GM23338 (cell line): Measurements from ENCODE around the gene ERI3. TPM values are rescaled to one million over a fixed set of nuclear protein-coding genes. Genes with fewer than 3 reads are reported as not detected.

Experiments
- ATAC-seq: fragments of 200-7000 bp; cut with Tn5 transposase; 3 replicates; pipeline ENCODE4 v1.9.1; 2020
- DNase-seq: peaks from one replicate; pipeline ENCODE4 v3.0.0-alpha.2; 2015; ENCODE audit warnings: low spot score
- H2AFZ ChIP-seq: fragments of 200-600 bp; sonication (generic); 2 replicates; pipeline ENCODE4 v1.8.0; 2016; ENCODE audit warnings: antibody characterized with exemption, mild to moderate bottlenecking, moderate library complexity
- H3F3A ChIP-seq: fragments of 200-600 bp; sonication (generic); replicated peaks from 2 replicates; pipeline ENCODE4 v1.8.0; 2017; ENCODE audit warnings: antibody characterized with exemption, mixed run types, low read depth
- H3K27ac ChIP-seq: fragments of 200-600 bp; sonication (generic); 2 replicates; pipeline ENCODE4 v1.6.1; 2016; ENCODE audit warnings: low read depth
- H3K27me3 ChIP-seq: fragments of 200-600 bp; sonication (generic); 2 replicates; pipeline ENCODE4 v1.8.0; 2016; ENCODE audit warnings: mild to moderate bottlenecking, mixed run types, moderate library complexity; ENCODE audit not compliant: insufficient read depth
- H3K36me3 ChIP-seq: fragments of 200-600 bp; sonication (generic); 2 replicates; pipeline ENCODE4 v1.8.0; 2016; ENCODE audit warnings: mild to moderate bottlenecking; ENCODE audit not compliant: insufficient read depth
- H3K4me1 ChIP-seq: fragments of 200-600 bp; sonication (generic); 2 replicates; pipeline ENCODE4 v1.8.0; 2016; ENCODE audit warnings: mild to moderate bottlenecking, moderate library complexity; ENCODE audit not compliant: insufficient read depth
- H3K4me2 ChIP-seq: fragments of 200-600 bp; sonication (generic); 2 replicates; pipeline ENCODE4 v1.7.1; 2017; ENCODE audit warnings: mixed run types
- H3K4me3 ChIP-seq: fragments of 200-600 bp; sonication (generic); 2 replicates; pipeline ENCODE4 v1.6.1; 2016; ENCODE audit warnings: mixed run types
- H3K79me2 ChIP-seq: fragments of 200-600 bp; sonication (generic); replicated peaks from 2 replicates; pipeline ENCODE4 v1.8.0; 2017; ENCODE audit warnings: mild to moderate bottlenecking; ENCODE audit not compliant: insufficient read depth
- H3K9me2 ChIP-seq: fragments of 200-600 bp; sonication (generic); 2 replicates; pipeline ENCODE4 v1.8.0; 2017; ENCODE audit not compliant: insufficient read depth
- H4K20me1 ChIP-seq: fragments of 200-600 bp; sonication (generic); replicated peaks from 2 replicates; pipeline ENCODE4 v1.8.0; 2017; ENCODE audit warnings: mild to moderate bottlenecking; ENCODE audit not compliant: insufficient read depth
- H3K27ac Mint-ChIP-seq: 2 replicates; pipeline ENCODE4 v1.8.0; 2020; ENCODE audit warnings: inconsistent platforms, mild to moderate bottlenecking, moderate library complexity, mixed read lengths
- H3K27me3 Mint-ChIP-seq: 3 replicates; pipeline ENCODE4 v1.8.0; 2022; ENCODE audit warnings: low read depth, mild to moderate bottlenecking, moderate library complexity, mixed read lengths, inconsistent platforms; ENCODE audit not compliant: insufficient read depth, poor library complexity
- H3K36me3 Mint-ChIP-seq: 3 replicates; pipeline ENCODE4 v1.8.0; 2021; ENCODE audit warnings: low read depth, mild to moderate bottlenecking, inconsistent platforms, moderate library complexity, mixed read lengths
- H3K4me1 Mint-ChIP-seq: 3 replicates; pipeline ENCODE4 v1.8.0; 2020; ENCODE audit warnings: mild to moderate bottlenecking, inconsistent platforms, mixed read lengths
- H3K4me3 Mint-ChIP-seq: 3 replicates; pipeline ENCODE4 v1.8.0; 2021; ENCODE audit warnings: moderate library complexity, mild to moderate bottlenecking, inconsistent platforms, mixed read lengths
- H3K9me3 Mint-ChIP-seq: 3 replicates; pipeline ENCODE4 v1.8.0; 2020; ENCODE audit warnings: moderate library complexity, mild to moderate bottlenecking, inconsistent platforms, mixed read lengths
- CREB1 ChIP-seq: fragments of 250-450 bp; sonication (Bioruptor Pico); IDR thresholded peaks from 2 replicates; pipeline ENCODE4 v1.5.0; 2020; ENCODE audit warnings: low read depth, mild to moderate bottlenecking, moderate library complexity
- EZH2 ChIP-seq: fragments of 200-600 bp; sonication (generic); IDR thresholded peaks from one replicate; pipeline ENCODE4 v1.8.0; 2017; ENCODE audit warnings: antibody characterized with exemption, mild to moderate bottlenecking, low read depth; ENCODE audit not compliant: unreplicated experiment
- EZH2phosphoT487 ChIP-seq: fragments of 200-600 bp; sonication (generic); IDR thresholded peaks from one replicate; pipeline ENCODE4 v1.8.1; 2018; ENCODE audit warnings: antibody characterized with exemption; ENCODE audit not compliant: unreplicated experiment
- JUNB ChIP-seq: IDR thresholded peaks from one replicate; pipeline ENCODE4 v1.6.1; 2016; ENCODE audit warnings: antibody characterized with exemption; ENCODE audit not compliant: unreplicated experiment
- NANOG ChIP-seq: IDR thresholded peaks from 2 replicates; pipeline ENCODE4 v1.6.1; 2016; ENCODE audit warnings: antibody characterized with exemption, borderline replicate concordance
- POLR2AphosphoS5 ChIP-seq: IDR thresholded peaks from 2 replicates; pipeline ENCODE4 v1.6.1; 2016; ENCODE audit warnings: antibody characterized with exemption, low read depth
- REST ChIP-seq: IDR thresholded peaks from one replicate; pipeline ENCODE4 v1.6.1; 2018; ENCODE audit warnings: antibody characterized with exemption; ENCODE audit not compliant: unreplicated experiment
- STAT1 ChIP-seq: IDR thresholded peaks from one replicate; pipeline ENCODE4 v1.6.1; 2016; ENCODE audit warnings: antibody characterized with exemption; ENCODE audit not compliant: unreplicated experiment
- ZNF114 ChIP-seq: fragments of 250-450 bp; sonication (Bioruptor Pico); IDR thresholded peaks from 2 replicates; pipeline ENCODE4 v1.5.0; 2020; ENCODE audit warnings: mild to moderate bottlenecking, moderate library complexity
- ZNF331 ChIP-seq: fragments of 250-450 bp; sonication (Bioruptor Pico); IDR thresholded peaks from 2 replicates; pipeline ENCODE4 v1.5.0; 2020; ENCODE audit warnings: low read depth, mild to moderate bottlenecking, moderate library complexity
- ZNF462 ChIP-seq: fragments of 250-450 bp; sonication (Bioruptor Pico); IDR thresholded peaks from 2 replicates; pipeline ENCODE4 v1.5.0; 2020; ENCODE audit warnings: mild to moderate bottlenecking, moderate library complexity
- polyA plus RNA-seq: library from polyadenylated mRNA; unstranded; fragments of >200 nt; fragmentation: Nextera tagmentation; extraction: Ambion mirVana; gene quantifications from 2 replicates; pipeline ENCODE4 v1.2.1, GENCODE V29; 2016
- total RNA-seq: library from RNA; depleted of rRNA; stranded (reverse); fragments of >200 nt; shearing (Covaris generic); gene quantifications from 2 replicates; pipeline ENCODE4 v1.2.3, GENCODE V29; 2014
- TF ChIP-seq, protein P1 (sequence below), 2 experiments: fragments of 200-600 bp in 1 of 2; sonication (generic) in 1 of 2; conservative IDR thresholded peaks; 2 replicates each; pipeline versions ENCODE4 v1.5.1 to v1.6.1; 2016 to 2017; ENCODE audit warnings: antibody characterized with exemption in 2 of 2, low read depth in 2 of 2, mild to moderate bottlenecking in 2 of 2, moderate library complexity in 1 of 2
- TF ChIP-seq, protein P2 (sequence below): IDR thresholded peaks from 2 replicates; pipeline ENCODE4 v1.6.1; 2016; ENCODE audit warnings: antibody characterized with exemption

ERI3 gene
- total and polyA plus RNA-seq, 2 experiments from 2014 or later, result 63.0 to 70.1 TPM

GRCh38 chr1:44219301-44219626 is 135.8 kb downstream of the ERI3 start:
- ATAC-seq (no peak), DNase-seq (no peak)
- H3K4me3 ChIP-seq, result no peak overlapping the region
- H3K4me2 ChIP-seq, result no peak overlapping the region
- H3F3A ChIP-seq, result no peaks in the 10 kb centered on the region
- Mint-ChIP-seq H3K9me3 (no peaks in the 10 kb centered on the region; the same call in 2 of the 3 replicates), H3K36me3 (peaks cover 58% of the 10 kb centered on the region), H3K27me3 (peaks cover 19% of the 10 kb centered on the region), H3K27ac (no peak overlapping the region), H3K4me3 (no peak overlapping the region), H3K4me1 (0 out of 3 replicates have a peak, but pooled peaks cover 2% of the 10 kb centered on the region)
- TF ChIP-seq EZH2phosphoT487 (no peak), EZH2 (no peak), ZNF462 (no peak), CREB1 (CRISPR knock-in tag) (no peak), NANOG (no peak), ZNF331 (CRISPR knock-in tag) (no peak), REST (no peak), ZNF114 (CRISPR knock-in tag) (no peak), POLR2AphosphoS5 (no peak), JUNB (no peak), STAT1 (no peak)
- TF ChIP-seq, protein P1, sequence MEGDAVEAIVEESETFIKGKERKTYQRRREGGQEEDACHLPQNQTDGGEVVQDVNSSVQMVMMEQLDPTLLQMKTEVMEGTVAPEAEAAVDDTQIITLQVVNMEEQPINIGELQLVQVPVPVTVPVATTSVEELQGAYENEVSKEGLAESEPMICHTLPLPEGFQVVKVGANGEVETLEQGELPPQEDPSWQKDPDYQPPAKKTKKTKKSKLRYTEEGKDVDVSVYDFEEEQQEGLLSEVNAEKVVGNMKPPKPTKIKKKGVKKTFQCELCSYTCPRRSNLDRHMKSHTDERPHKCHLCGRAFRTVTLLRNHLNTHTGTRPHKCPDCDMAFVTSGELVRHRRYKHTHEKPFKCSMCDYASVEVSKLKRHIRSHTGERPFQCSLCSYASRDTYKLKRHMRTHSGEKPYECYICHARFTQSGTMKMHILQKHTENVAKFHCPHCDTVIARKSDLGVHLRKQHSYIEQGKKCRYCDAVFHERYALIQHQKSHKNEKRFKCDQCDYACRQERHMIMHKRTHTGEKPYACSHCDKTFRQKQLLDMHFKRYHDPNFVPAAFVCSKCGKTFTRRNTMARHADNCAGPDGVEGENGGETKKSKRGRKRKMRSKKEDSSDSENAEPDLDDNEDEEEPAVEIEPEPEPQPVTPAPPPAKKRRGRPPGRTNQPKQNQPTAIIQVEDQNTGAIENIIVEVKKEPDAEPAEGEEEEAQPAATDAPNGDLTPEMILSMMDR (conservative IDR thresholded peaks at IDR 0.05; ENCODE audit: low read depth in 2 of 2), result no peak
- TF ChIP-seq, protein P2, sequence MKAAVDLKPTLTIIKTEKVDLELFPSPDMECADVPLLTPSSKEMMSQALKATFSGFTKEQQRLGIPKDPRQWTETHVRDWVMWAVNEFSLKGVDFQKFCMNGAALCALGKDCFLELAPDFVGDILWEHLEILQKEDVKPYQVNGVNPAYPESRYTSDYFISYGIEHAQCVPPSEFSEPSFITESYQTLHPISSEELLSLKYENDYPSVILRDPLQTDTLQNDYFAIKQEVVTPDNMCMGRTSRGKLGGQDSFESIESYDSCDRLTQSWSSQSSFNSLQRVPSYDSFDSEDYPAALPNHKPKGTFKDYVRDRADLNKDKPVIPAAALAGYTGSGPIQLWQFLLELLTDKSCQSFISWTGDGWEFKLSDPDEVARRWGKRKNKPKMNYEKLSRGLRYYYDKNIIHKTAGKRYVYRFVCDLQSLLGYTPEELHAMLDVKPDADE, result no peak
- no peak overlapping the region for H2AFZ ChIP-seq
- peaks cover 12% of the 10 kb centered on the region; the same call in 1 of the 2 replicates for H3K36me3 ChIP-seq
- H4K20me1 ChIP-seq, result peaks cover 5% of the 10 kb centered on the region; the same call in 1 of the 2 replicates
- H3K27me3 ChIP-seq, result no peaks in the 10 kb centered on the region
- H3K4me1 ChIP-seq, result peaks cover 1% of the 10 kb centered on the region; the same call in 1 of the 2 replicates
- 0 out of 2 replicates have a peak, but pooled peaks cover 3% of the 10 kb centered on the region for H3K9me2 ChIP-seq
- no peak overlapping the region for H3K27ac ChIP-seq
- no peaks in the 10 kb centered on the region for H3K79me2 ChIP-seq
